GM12878 (cell line): ENCODE results near the gene CCNI. TPM values are rescaled to one million over a fixed set of nuclear protein-coding genes. Genes with fewer than 3 reads are reported as not detected.

Source experiments
- ATAC-seq: fragments of 200-7000 bp; cut with Tn5 transposase; 3 replicates; pipeline ENCODE4 v1.9.1; 2020; ENCODE audit warnings: mild to moderate bottlenecking, moderate library complexity
- Bru-seq: library from RNA; stranded (reverse); fragments of 400-500 nt; gene quantifications from one replicate; lab custom pipeline; 2021; lab: Mats Ljungman, UMichigan
- BruChase-seq, 2 experiments: library from RNA; stranded (reverse); fragments of 400-500 nt; gene quantifications; one replicate each; lab custom pipeline; 2021; lab: Mats Ljungman, UMichigan
- BruUV-seq: library from RNA; stranded (reverse); fragments of 400-500 nt; replicated peaks from 2 replicates; lab custom pipeline; 2021; lab: Mats Ljungman, UMichigan
- CTCF ChIA-PET: fragments of 300-600 bp; sonication (Branson Sonifier 250); formaldehyde crosslinking; extraction: SDS; loops from one replicate; lab custom pipeline; 2021; ENCODE audit warnings: inconsistent platforms; lab: Yijun Ruan, JAX
- POLR2A ChIA-PET: fragments of 350-600 bp; formaldehyde crosslinking; extraction: SDS; loops from one replicate; lab custom pipeline; 2021; ENCODE audit warnings: inconsistent platforms; lab: Charles Lee
- RAD21 ChIA-PET: fragments of 300-600 bp; sonication (Branson Sonifier 250); formaldehyde crosslinking; loops from one replicate; lab custom pipeline; 2023; ENCODE audit warnings: antibody characterized with exemption; ENCODE audit not compliant: unreplicated experiment; lab: Charles Lee
- SMC1A ChIA-PET: fragments of 300-600 bp; sonication (Branson Sonifier 250); formaldehyde crosslinking; loops from one replicate; lab custom pipeline; 2023; ENCODE audit not compliant: unreplicated experiment, uncharacterized antibody; lab: Charles Lee
- DNase-seq: peaks from one replicate; pipeline ENCODE4 v3.0.0-alpha.2; 2011; ENCODE audit warnings: low read depth, low spot score
- FAIRE-seq: peaks from 3 replicates; lab custom pipeline; 2011; peaks lifted over from hg19 to GRCh38; lab: Jason Lieb, UNC
- H2AFZ ChIP-seq: 2 replicates; pipeline ENCODE4 v1.6.0; 2011; ENCODE audit warnings: low read depth, low read length, control low read depth; ENCODE audit not compliant: control insufficient read depth
- H3K27ac ChIP-seq: 2 replicates; pipeline ENCODE4 v1.5.1; 2011; ENCODE audit warnings: control low read depth; ENCODE audit not compliant: control insufficient read depth, insufficient read depth
- H3K27me3 ChIP-seq, 2 experiments: replicated peaks in 1 of 2; 2 replicates each; pipeline versions ENCODE4 v1.6.0 to v1.6.1; 2011; ENCODE audit warnings: low read length in 1 of 2; ENCODE audit not compliant: control insufficient read depth in 2 of 2, insufficient read depth in 2 of 2
- H3K36me3 ChIP-seq, 2 experiments: 2 replicates each; pipeline ENCODE4 v1.5.1; 2011; ENCODE audit warnings: low read length in 1 of 2; ENCODE audit not compliant: control insufficient read depth in 2 of 2, insufficient read depth in 2 of 2
- H3K4me1 ChIP-seq: 2 replicates; pipeline ENCODE4 v1.6.1; 2011; ENCODE audit warnings: mild to moderate bottlenecking, low read length, moderate library complexity, mixed read lengths; ENCODE audit not compliant: control insufficient read depth, insufficient read depth
- H3K4me2 ChIP-seq: 2 replicates; pipeline ENCODE4 v1.6.0; 2011; ENCODE audit warnings: control low read depth; ENCODE audit not compliant: control insufficient read depth, insufficient read depth
- H3K4me3 ChIP-seq: fragments of 200-600 bp; sonication (generic); 2 replicates; pipeline ENCODE4 v1.5.1; 2016
- H3K79me2 ChIP-seq: 2 replicates; pipeline ENCODE4 v1.6.0; 2011; ENCODE audit warnings: low read length; ENCODE audit not compliant: control insufficient read depth, insufficient read depth
- H3K9ac ChIP-seq: 2 replicates; pipeline ENCODE4 v1.8.0; 2011; ENCODE audit warnings: low read length, control low read depth, mixed read lengths; ENCODE audit not compliant: control insufficient read depth, insufficient read depth
- H3K9me3 ChIP-seq: replicated peaks from 3 replicates; pipeline ENCODE4 v1.5.1; 2011; ENCODE audit warnings: mild to moderate bottlenecking, low read length; ENCODE audit not compliant: control insufficient read depth, insufficient read depth
- H4K20me1 ChIP-seq: 2 replicates; pipeline ENCODE4 v1.6.0; 2011; ENCODE audit not compliant: control insufficient read depth, insufficient read depth
- CREM ChIP-seq: IDR thresholded peaks from 2 replicates; pipeline ENCODE4 v1.6.1; 2014; ENCODE audit warnings: antibody characterized with exemption, low read depth
- FOXK2 ChIP-seq: fragments of 450-650 bp; IDR thresholded peaks from 2 replicates; pipeline ENCODE4 v1.6.1; 2017; ENCODE audit warnings: mild to moderate bottlenecking, moderate library complexity
- GATAD2B ChIP-seq: fragments of 450-650 bp; conservative IDR thresholded peaks from 2 replicates; pipeline ENCODE4 v1.6.1; 2017; ENCODE audit warnings: low read depth, mild to moderate bottlenecking, moderate library complexity
- IKZF2 ChIP-seq, 2 experiments: fragments of 450-650 bp; IDR thresholded peaks; 2 replicates each; pipeline ENCODE4 v1.6.1; 2017; ENCODE audit warnings: mild to moderate bottlenecking in 2 of 2, moderate library complexity in 2 of 2
- NBN ChIP-seq: fragments of 450-650 bp; IDR thresholded peaks from 2 replicates; pipeline ENCODE4 v1.6.1; 2016
- PAX5 ChIP-seq: IDR thresholded peaks from 2 replicates; pipeline ENCODE4 v1.6.1; 2011; ENCODE audit warnings: low read depth, low read length, borderline replicate concordance
- POLR2A ChIP-seq: IDR thresholded peaks from 2 replicates; pipeline ENCODE4 v1.6.1; 2011; ENCODE audit warnings: low read depth, mild to moderate bottlenecking, low read length
- RB1 ChIP-seq: fragments of 450-650 bp; formaldehyde crosslinking; IDR thresholded peaks from 2 replicates; pipeline ENCODE4 v1.6.1; 2017; ENCODE audit warnings: mild to moderate bottlenecking, borderline replicate concordance
- RELA ChIP-seq: fragments of 450-650 bp; IDR thresholded peaks from 2 replicates; pipeline ENCODE4 v1.8.0; 2014; ENCODE audit warnings: borderline replicate concordance; ENCODE audit not compliant: partially characterized antibody
- STAT3 ChIP-seq: IDR thresholded peaks from 2 replicates; pipeline ENCODE4 v1.6.1; 2011; ENCODE audit warnings: low read depth, low read length, improper control_type of control experiment
- TBL1XR1 ChIP-seq: IDR thresholded peaks from 2 replicates; pipeline ENCODE4 v1.6.1; 2012; ENCODE audit warnings: low read depth, low read length, improper control_type of control experiment
- WGBS: methylation state at CpG from one replicate; pipeline ENCODE4 v1.1.6; 2016; ENCODE audit warnings: low lambda C conversion rate; ENCODE audit not compliant: insufficient replicate concordance, insufficient coverage; ENCODE audit errors: missing lambda C conversion rate; 5-methylcytosine and 5-hydroxymethylcytosine counted together
- in situ Hi-C: fragments of 300-500 bp; cut with MboI; formaldehyde crosslinking; loops from 9 replicates; pipeline ENCODE4 v1.14.3; 2018; ENCODE audit warnings: mixed read lengths
- intact Hi-C: fragments of 100-400 bp; cut with micrococcal nuclease; formaldehyde crosslinking; loops from one replicate; pipeline ENCODE4 v1.14.2; 2022; ENCODE audit not compliant: unreplicated experiment
- long read RNA-seq, 2 experiments: library from polyadenylated mRNA; unstranded; transcript quantifications; one replicate each; pipeline ENCODE4 v2.0.0, GENCODE V29; 2019 to 2020
- polyA minus RNA-seq, 3 experiments: library from RNA; depleted of rRNA, polyadenylated mRNA; stranded (reverse); fragments of >200 nt; gene quantifications; 2 replicates each; pipeline ENCODE4 v1.2.3, GENCODE V29; 2011
- polyA plus RNA-seq, 11 experiments: library from polyadenylated mRNA; depleted of rRNA in 4 of 11; unstranded in 6 of 11; stranded (reverse) in 5 of 11; fragments of >200 nt; fragmentation: Nextera tagmentation in 4 of 11; fragmentation: Illumina TruSeq in 1 of 11; extraction: Ambion mirVana in 4 of 11; extraction: Trizol in 1 of 11; gene quantifications; 1 replicate in 1 of 11; 2 replicates in 10 of 11; pipeline versions ENCODE4 v1.2.1 to v1.2.3, GENCODE V29; 2011 to 2016; ENCODE audit warnings: inconsistent platforms in 2 of 11, missing spikeins in 2 of 11, low read depth in 1 of 11
- total RNA-seq, 4 experiments: library from RNA; depleted of rRNA in 3 of 4; stranded (reverse); fragments of >200 nt in 3 of 4; fragmentation: Illumina TruSeq in 1 of 4; extraction: Trizol in 1 of 4; gene quantifications; 2 replicates each; pipeline versions ENCODE4 v1.2.1 to v1.2.3, GENCODE V29; 2013 to 2021
- TF ChIP-seq, protein P1 (sequence below): fragments of 450-650 bp; IDR thresholded peaks from 2 replicates; pipeline ENCODE4 v1.6.1; 2016; ENCODE audit warnings: mild to moderate bottlenecking
- TF ChIP-seq, protein P2 (sequence below): fragments of 450-650 bp; formaldehyde crosslinking; IDR thresholded peaks from 2 replicates; pipeline ENCODE4 v1.5.0; 2022; ENCODE audit warnings: mild to moderate bottlenecking, missing genetic modification characterization

The CCNI gene
- total RNA-seq (2013; cell fraction: nucleolus; rRNA removed), result 64.3 and 69.7 TPM in 2 replicates
- total RNA-seq (2014; rRNA removed) (68.9 and 72.4 TPM in 2 replicates), total RNA-seq (2014; rRNA removed; fragmentation: Illumina TruSeq; extraction: Trizol) (97.4 and 102 TPM in 2 replicates), total RNA-seq (2021) (165 and 169 TPM in 2 replicates), polyA plus RNA-seq (2011; rRNA removed) (178 and 201 TPM in 2 replicates), polyA plus RNA-seq (2014; fragmentation: Illumina TruSeq; extraction: Trizol) (149 and 194 TPM in 2 replicates), polyA plus RNA-seq (2014; fragmentation: Nextera tagmentation; extraction: Ambion mirVana) (10 to 100 TPM; 72.4 to 82.4 TPM), polyA plus RNA-seq (2014; rRNA removed) (68.1 and 70.6 TPM in 2 replicates), polyA plus RNA-seq (2016; fragmentation: Nextera tagmentation; extraction: Ambion mirVana) (100 to 1,000 TPM; 109 to 117 TPM), polyA minus RNA-seq (2011; rRNA and poly(A)+ RNA removed) (361 and 437 TPM in 2 replicates), Bru-seq, nascent RNA (percentile 96 among the genes with signal in this experiment), BruChase-seq, experiment 1, labeled RNA remaining after a 6-hour chase (percentile 97 among the genes with signal in this experiment), BruChase-seq, experiment 2, labeled RNA remaining after a 2-hour chase (percentile 95 among the genes with signal in this experiment)
- polyA plus RNA-seq (2011; ENCODE audit: low read depth), result 154 TPM
- polyA plus RNA-seq (2011; cell fraction: cytosol; rRNA removed), result 117 and 138 TPM in 2 replicates
- 41.8 and 52.1 TPM in 2 replicates for polyA plus RNA-seq (2011; cell fraction: nucleus; rRNA removed)
- 224 and 271 TPM in 2 replicates for polyA plus RNA-seq (2012)
- polyA minus RNA-seq (2011; cell fraction: cytosol; rRNA and poly(A)+ RNA removed), result 129 and 136 TPM in 2 replicates
- polyA minus RNA-seq (2011; cell fraction: nucleus; rRNA and poly(A)+ RNA removed), result 42.4 and 69.8 TPM in 2 replicates
- long read RNA-seq, experiment 1, transcript CCNI-201 (7 exons, 2,772 nt), result major isoform, 77 of 94 reads
- long read RNA-seq, experiment 1, partial matches to known transcripts, result 11 of 94 reads
- long read RNA-seq, experiment 1, other reads (novel, unspliced or antisense), result 6 of 94 reads
- long read RNA-seq, experiment 2, transcript CCNI-201 (7 exons, 2,772 nt), result major isoform, 14 of 68 reads
- long read RNA-seq, experiment 2, partial matches to known transcripts, result 44 of 68 reads
- long read RNA-seq, experiment 2, other reads (novel, unspliced or antisense), result 10 of 68 reads

DNA sequence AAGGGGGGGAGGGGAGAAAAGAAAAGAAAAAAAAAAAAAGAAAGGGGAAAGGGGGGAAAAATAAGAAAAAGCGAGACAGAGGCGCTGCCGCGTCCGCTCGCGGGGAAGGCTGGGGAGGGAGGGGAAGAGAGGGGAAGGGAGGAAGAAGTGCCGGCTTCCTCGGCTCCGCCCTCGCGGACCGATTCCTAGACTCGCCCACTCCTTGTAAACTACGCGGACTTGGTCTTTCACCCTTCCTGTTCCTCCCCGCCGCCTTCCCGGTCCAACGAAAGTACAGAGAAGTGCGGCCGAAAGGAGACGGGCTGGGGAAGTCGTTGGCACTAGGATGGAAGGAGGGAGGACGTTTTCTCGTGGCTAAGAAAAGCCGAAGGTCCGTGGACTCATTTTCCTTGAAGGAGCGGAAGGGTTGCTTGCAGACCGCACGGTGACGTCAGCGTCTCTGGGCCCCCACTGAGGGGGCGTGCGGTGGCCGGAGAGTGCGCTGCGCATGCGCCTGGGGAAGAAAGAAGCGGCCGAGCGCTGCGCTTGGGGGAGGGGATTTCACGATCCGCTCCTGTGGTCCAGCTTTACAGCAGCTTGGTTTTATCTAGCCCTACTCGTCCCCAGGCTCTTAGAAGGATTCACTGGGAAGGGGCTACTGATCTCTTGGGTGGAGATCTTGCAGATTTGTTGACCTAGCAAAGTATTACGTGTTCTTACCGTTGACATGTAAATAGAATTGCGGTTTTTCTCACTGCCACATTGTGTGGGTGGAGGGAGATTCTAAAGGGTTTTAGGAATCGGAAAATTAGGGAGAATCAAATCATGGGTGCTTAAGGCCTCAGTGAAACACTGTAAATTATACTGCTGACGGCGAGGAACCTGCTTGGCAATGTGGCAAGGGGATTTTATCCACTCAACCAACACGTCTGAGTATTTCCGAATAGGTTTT, at the start of gene CCNI:
Gene CCNI (minus strand): TSS at position 121 of the 931 bp plus-strand sequence. CDS start 9,627 bp downstream, outside the sequence.
- FAIRE-seq, result peak; percentile 85
- TF ChIP-seq FOXK2, result no peak
- TF ChIP-seq, protein P1, sequence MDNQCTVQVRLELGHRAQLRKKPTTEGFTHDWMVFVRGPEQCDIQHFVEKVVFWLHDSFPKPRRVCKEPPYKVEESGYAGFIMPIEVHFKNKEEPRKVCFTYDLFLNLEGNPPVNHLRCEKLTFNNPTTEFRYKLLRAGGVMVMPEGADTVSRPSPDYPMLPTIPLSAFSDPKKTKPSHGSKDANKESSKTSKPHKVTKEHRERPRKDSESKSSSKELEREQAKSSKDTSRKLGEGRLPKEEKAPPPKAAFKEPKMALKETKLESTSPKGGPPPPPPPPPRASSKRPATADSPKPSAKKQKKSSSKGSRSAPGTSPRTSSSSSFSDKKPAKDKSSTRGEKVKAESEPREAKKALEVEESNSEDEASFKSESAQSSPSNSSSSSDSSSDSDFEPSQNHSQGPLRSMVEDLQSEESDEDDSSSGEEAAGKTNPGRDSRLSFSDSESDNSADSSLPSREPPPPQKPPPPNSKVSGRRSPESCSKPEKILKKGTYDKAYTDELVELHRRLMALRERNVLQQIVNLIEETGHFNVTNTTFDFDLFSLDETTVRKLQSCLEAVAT, result peak; percentile 99
- TF ChIP-seq POLR2A, result peak; percentile 82
- TF ChIP-seq TBL1XR1, result peak; percentile 16; the same call in 1 of the 2 replicates
- 0 out of 2 replicates have a peak, but pooled peaks have one; percentile 37 for TF ChIP-seq STAT3
- TF ChIP-seq, protein P2, sequence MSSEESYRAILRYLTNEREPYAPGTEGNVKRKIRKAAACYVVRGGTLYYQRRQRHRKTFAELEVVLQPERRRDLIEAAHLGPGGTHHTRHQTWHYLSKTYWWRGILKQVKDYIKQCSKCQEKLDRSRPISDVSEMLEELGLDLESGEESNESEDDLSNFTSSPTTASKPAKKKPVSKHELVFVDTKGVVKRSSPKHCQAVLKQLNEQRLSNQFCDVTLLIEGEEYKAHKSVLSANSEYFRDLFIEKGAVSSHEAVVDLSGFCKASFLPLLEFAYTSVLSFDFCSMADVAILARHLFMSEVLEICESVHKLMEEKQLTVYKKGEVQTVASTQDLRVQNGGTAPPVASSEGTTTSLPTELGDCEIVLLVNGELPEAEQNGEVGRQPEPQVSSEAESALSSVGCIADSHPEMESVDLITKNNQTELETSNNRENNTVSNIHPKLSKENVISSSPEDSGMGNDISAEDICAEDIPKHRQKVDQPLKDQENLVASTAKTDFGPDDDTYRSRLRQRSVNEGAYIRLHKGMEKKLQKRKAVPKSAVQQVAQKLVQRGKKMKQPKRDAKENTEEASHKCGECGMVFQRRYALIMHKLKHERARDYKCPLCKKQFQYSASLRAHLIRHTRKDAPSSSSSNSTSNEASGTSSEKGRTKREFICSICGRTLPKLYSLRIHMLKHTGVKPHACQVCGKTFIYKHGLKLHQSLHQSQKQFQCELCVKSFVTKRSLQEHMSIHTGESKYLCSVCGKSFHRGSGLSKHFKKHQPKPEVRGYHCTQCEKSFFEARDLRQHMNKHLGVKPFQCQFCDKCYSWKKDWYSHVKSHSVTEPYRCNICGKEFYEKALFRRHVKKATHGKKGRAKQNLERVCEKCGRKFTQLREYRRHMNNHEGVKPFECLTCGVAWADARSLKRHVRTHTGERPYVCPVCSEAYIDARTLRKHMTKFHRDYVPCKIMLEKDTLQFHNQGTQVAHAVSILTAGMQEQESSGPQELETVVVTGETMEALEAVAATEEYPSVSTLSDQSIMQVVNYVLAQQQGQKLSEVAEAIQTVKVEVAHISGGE, result no peak
- TF ChIP-seq RB1, result peak; percentile 98
- TF ChIP-seq NBN, result peak; percentile 100
- peak; percentile 91 for TF ChIP-seq GATAD2B
- peak; percentile 90 to 95 for TF ChIP-seq IKZF2 (IDR thresholded peaks at IDR 0.05)
- peak; percentile 99 for TF ChIP-seq CREM
- TF ChIP-seq RELA, result peak; percentile 91
- peak; percentile 28; the same call in 1 of the 2 replicates for TF ChIP-seq PAX5

More for the DNA sequence above, at the start of gene CCNI:
- WGBS, result 1% methylated on average over 47 of the region's 54 CpGs
- POLR2A ChIA-PET, result interaction anchor here (0.9 to 1.9 kb wide), 9 partner anchors 29 to 127 kb away, joined by 4 to 9 read pairs (median 5); partner anchors contain the start of genes CCNG2 and SEPTIN11
- no peaks in the 10 kb centered on the region for H3K27me3 ChIP-seq
- ATAC-seq, result peak; percentile 77
- H4K20me1 ChIP-seq, result peaks cover 4% of the 10 kb centered on the region; the same call in 1 of the 2 replicates
- SMC1A ChIA-PET, result interaction anchor here (0.7 to 3.4 kb wide), 12 partner anchors 17 to 127 kb away, joined by 3 to 23 read pairs (median 5); no protein-coding TSS in a partner anchor
- H3K79me2 ChIP-seq, result peaks cover 54% of the 10 kb centered on the region
- in situ Hi-C loops, result no loop called here
- TSS peak; percentile 87 for BruUV-seq
- H3K4me2 ChIP-seq, result peak within 1 kb of the TSS; percentile 87
- H3K36me3 ChIP-seq, result no peaks in the 10 kb centered on the region
- RAD21 ChIA-PET, result interaction anchor here (0.9 to 2.5 kb wide), 7 partner anchors 17 to 127 kb away, joined by 3 to 13 read pairs (median 5); no protein-coding TSS in a partner anchor
- H3K27ac ChIP-seq, result peak within 1 kb of the TSS; percentile 100
- CTCF ChIA-PET, result interaction anchor here (1.1 to 2.1 kb wide), 6 partner anchors 17 to 127 kb away, joined by 4 to 10 read pairs (median 4); no protein-coding TSS in a partner anchor
- H2AFZ ChIP-seq, result peak within 1 kb of the TSS; percentile 100
- intact Hi-C loops, result loop anchor here (1.0 to 2.0 kb wide), 2 partner anchors 81 to 127 kb away; partner anchors contain the start of genes CCNG2 and SEPTIN11
- peak within 1 kb of the TSS; percentile 99 for H3K9ac ChIP-seq
- 0 out of 2 replicates have a peak, but pooled peaks cover 3% of the 10 kb centered on the region for H3K4me1 ChIP-seq
- peak; percentile 92 for DNase-seq
- no peaks in the 10 kb centered on the region for H3K9me3 ChIP-seq
- H3K4me3 ChIP-seq, result peak within 1 kb of the TSS; percentile 97
